AG04449 (cell line): ENCODE results near the gene PZP.
"Not testable (repeated sequence)": the region's sequence is repeated elsewhere in the genome, so short reads cannot be mapped to it uniquely, and the experiment has no call there.

ENCODE experiments used
- CTCF ChIA-PET: fragments of 350-600 bp; formaldehyde crosslinking; extraction: SDS; loops from one replicate; lab custom pipeline; 2021; ENCODE audit warnings: antibody characterized with exemption; lab: Yijun Ruan, JAX
- POLR2A ChIA-PET: fragments of 400-600, 350-600 bp; formaldehyde crosslinking; extraction: SDS; loops from one replicate; lab custom pipeline; 2020; ENCODE audit warnings: antibody characterized with exemption, inconsistent platforms; lab: Yijun Ruan, JAX
- DNase-seq: peaks from one replicate; pipeline ENCODE4 v3.0.0-alpha.2; 2010; ENCODE audit warnings: low read depth, low spot score
- H3K4me3 ChIP-seq: 2 replicates; pipeline ENCODE4 v1.5.1; 2011; ENCODE audit warnings: low read depth, mild to moderate bottlenecking, control low read depth, low read length
- TF ChIP-seq, protein P1 (sequence below): IDR thresholded peaks from one replicate; pipeline ENCODE4 v1.5.1; 2011; ENCODE audit warnings: mild to moderate bottlenecking, moderate library complexity, low read length, control low read depth, inconsistent platforms; ENCODE audit not compliant: insufficient read depth; ENCODE audit errors: missing control alignments

Gene PZP

DNA sequence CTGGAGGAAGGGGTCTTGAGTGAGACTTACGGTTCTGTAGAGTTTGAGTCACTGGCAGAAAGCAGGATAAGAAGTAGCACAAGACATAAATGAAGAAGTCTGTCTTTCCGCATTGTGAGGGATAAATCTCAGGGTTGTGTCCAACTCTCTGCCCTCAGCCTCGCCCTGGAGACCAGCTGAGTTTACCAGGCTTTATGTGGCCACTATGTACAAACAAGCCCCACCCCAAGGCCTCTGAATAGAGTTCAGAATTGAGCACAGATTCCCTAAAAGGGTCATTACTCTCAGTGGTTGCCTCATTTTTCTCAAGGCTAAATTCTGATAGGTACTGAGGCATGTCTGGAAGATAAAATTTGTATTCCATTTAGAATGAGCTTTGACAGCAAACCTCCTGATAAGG, at the start of gene PZP:
Gene PZP, minus strand, starts transcription at position 167 of the 400 bp plus-strand sequence. Its CDS starts 54 bp downstream, at position 113.
- ChIA-PET POLR2A (no interaction called here), CTCF (no interaction called here)
- no peak within 1 kb of the TSS for H3K4me3 ChIP-seq
- no peak for DNase-seq
- TF ChIP-seq, protein P1, sequence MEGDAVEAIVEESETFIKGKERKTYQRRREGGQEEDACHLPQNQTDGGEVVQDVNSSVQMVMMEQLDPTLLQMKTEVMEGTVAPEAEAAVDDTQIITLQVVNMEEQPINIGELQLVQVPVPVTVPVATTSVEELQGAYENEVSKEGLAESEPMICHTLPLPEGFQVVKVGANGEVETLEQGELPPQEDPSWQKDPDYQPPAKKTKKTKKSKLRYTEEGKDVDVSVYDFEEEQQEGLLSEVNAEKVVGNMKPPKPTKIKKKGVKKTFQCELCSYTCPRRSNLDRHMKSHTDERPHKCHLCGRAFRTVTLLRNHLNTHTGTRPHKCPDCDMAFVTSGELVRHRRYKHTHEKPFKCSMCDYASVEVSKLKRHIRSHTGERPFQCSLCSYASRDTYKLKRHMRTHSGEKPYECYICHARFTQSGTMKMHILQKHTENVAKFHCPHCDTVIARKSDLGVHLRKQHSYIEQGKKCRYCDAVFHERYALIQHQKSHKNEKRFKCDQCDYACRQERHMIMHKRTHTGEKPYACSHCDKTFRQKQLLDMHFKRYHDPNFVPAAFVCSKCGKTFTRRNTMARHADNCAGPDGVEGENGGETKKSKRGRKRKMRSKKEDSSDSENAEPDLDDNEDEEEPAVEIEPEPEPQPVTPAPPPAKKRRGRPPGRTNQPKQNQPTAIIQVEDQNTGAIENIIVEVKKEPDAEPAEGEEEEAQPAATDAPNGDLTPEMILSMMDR: no peak

DNA sequence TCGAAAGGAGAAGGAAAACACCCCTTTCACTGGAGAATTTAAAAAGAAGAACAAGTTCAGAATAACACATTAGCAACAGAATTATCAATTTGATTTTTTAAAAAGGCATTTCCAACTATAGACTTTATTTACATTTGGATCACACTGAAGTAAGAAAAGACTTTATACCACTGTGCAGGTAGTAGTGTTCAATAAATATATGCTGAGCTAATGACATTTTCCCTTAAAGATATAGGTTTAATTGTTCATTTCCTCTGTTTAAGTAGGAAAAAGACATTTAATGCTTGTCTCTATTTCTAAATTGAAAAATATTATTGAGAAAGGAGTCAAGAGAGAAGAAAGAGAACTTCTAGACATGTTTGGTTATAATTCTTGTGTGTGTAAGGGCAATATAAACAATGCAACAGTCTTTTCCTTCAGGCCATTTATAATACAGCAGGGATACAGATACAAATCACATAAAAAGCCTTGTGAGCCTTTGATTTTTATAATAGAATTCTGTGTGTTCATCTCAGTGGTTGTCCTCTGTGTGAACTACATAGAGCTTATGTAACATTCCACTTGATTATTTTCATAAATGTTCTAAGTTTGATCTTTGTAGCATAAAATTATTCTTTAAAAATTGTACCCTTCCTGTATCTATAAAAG, 48.7 kb upstream of the PZP start:
- no peak overlapping the region for H3K4me3 ChIP-seq
- TF ChIP-seq, protein P1: no peak
- ChIA-PET POLR2A (no interaction called here), CTCF (no interaction called here)
- no peak for DNase-seq

DNA sequence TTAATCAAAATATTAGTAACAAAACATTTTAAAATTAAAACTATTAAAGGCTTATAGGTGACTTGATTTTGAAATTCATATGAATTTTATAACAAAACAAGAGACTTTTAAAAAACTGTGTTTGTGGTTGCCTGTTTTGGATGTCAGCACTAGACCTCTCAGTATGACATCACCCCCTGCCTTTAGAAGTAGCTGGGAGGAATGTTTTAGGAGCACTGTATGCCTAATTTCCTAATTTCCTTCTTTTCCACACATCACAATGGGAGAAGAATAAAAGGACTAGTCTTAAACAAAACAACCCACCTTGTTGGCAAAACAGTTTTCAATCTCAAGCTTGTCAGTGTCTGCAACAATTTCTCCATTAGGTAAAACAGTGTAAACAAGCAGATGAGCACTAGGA, 48.1 kb upstream of the PZP start:
- DNase-seq: no peak
- H3K4me3 ChIP-seq: no peak overlapping the region
- ChIA-PET POLR2A (no interaction called here), CTCF (no interaction called here)
- TF ChIP-seq, protein P1: no peak

DNA sequence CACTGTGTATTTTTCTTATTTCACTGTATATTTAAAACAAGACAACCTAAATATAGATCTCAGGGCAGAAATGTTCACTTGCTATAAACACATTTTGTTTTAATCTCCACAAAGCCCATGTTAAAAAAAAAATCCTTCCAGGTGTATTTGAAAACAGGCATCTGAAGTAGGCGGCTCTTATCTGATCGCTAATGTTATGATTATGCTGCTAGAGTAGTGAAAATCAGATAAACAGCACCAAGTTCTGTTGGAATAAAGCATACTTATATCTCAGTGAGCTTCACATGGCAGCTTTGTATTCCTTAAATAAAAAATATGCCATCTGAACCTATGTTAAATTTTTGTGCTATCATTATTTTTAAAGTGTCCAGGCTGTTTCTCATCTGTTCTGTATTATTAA, 47.6 kb upstream of the PZP start:
- ChIA-PET POLR2A (no interaction called here), CTCF (no interaction called here)
- TF ChIP-seq, protein P1: no peak
- H3K4me3 ChIP-seq: no peak overlapping the region
- no peak for DNase-seq

DNA sequence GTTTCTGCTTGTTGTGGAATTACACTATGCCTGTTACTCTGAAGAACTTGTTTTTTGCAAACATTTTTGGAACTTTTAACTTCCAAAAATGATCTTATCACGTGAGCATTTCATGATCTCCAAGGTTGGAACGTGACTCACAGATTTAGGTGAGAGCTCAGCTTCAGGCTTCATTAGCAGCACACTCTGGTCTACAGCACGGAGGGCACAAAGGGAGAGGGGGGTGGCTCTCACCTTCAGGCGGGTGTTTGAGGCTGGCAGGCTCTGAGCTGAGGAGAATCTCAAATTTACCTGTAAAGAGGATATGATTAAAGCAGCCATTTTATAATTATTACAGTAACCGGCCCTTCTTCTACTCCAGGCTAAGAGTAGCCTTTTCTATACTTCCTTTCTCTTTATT, 45.3 kb upstream of the PZP start:
- TF ChIP-seq, protein P1: no peak
- ChIA-PET CTCF (no interaction called here), POLR2A (no interaction called here)
- H3K4me3 ChIP-seq: no peak overlapping the region
- DNase-seq: no peak

DNA sequence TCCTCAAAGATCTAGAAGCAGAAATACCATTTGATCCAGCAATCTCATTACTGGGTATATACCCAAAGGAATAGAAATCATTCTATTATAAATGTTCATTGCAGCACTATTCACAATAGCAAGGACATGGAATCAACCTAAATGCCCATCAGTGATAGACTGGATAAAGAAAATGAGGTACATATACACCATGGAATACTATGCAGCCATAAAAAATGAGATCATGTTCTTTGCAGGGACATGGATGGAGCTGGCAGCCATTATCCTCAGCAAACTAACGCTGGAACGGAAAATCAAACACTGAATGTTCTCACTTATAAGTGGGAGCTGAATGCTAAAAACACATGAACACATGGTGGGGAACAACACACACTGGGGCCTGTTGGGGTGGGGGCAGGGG, 44.6 kb upstream of the PZP start:
- DNase-seq, CTCF ChIA-PET, H3K4me3 ChIP-seq, POLR2A ChIA-PET: not testable (repeated sequence)

DNA sequence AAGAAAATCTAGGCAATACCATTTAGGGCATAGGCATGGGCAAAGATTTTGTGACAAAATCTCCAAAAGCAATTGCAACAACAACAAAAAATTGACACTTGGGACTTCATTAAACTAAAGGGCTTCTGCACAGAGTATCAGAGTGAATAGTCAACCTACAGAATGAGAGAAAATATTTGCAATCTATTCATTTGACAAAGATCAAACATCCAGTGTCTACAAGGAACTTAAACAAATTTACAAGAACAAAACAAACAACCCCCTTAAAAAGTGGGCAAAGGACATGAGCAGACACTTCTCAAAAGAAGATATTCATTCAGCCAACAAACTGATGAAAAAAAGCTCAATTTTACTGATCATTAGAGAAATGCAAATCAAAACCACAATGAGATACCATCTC, 44.1 kb upstream of the PZP start:
- TF ChIP-seq, protein P1: no peak
- no peak for DNase-seq
- no peak overlapping the region for H3K4me3 ChIP-seq
- ChIA-PET CTCF (no interaction called here), POLR2A (no interaction called here)
